Effector CD4-positive, alpha-beta T cell (primary cell): ENCODE data around the gene MLLT3.

Experiments used
- DNase-seq: peaks from one replicate; pipeline ENCODE4 v3.0.0-alpha.2; 2020

The MLLT3 gene

DNA sequence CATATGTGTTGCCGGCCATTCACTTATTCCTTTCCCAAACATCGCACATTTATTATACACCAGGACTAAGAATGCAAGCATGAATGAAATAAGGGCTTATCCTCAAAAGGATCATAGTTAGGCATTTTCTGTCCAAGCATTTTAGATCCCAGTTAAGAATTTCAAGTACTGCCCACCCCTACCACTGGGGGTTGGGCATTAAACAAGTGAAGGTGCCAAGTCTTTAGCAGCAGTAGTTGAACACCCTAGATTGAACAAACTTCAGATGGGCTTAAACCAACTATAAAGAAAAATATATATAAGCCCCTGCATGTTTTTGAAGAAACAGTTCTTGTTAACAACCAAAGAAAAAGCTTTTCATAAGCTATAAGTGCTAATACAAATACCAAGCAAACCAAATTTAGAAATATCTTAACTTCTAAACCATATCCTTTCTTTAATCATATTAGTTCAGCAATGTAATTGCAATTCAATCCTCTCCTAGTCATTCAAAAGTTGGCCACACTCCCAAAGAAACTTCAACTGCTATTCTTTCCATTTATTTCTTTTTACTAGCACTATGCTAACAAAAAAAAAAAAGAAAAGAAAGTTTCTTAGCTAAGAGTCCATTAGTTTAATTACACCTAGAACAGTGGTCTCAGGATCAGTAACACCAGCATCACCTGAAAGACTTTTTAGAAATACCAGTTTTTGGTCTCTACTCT is 149.8 kb downstream of the MLLT3 start:
- DNase-seq, result no peak

GRCh38 chr9:20466328-20467008 is 155.8 kb downstream of the MLLT3 start:
- no peak for DNase-seq

DNA sequence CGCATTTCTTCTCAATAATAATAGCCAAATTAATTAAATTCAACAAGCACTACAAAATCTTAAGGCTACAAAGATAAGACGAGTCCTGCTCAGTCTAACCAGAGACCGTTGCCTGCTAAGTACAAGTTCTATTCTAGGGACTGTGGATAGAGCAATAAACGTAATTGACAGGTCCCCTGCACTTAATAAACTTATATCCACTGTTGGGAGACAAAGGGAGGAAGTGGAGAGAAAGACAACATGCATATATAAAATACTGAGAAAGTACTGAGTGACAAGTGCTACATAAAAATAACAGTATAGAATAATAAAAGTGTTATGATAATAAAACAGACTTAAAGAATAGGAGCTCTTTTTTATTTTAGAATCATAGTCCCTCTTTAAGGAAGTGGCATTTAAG is 158.1 kb downstream of the MLLT3 start:
- no peak for DNase-seq

GRCh38 chr9:20463823-20464222 is 158.5 kb downstream of the MLLT3 start:
- no peak for DNase-seq

DNA sequence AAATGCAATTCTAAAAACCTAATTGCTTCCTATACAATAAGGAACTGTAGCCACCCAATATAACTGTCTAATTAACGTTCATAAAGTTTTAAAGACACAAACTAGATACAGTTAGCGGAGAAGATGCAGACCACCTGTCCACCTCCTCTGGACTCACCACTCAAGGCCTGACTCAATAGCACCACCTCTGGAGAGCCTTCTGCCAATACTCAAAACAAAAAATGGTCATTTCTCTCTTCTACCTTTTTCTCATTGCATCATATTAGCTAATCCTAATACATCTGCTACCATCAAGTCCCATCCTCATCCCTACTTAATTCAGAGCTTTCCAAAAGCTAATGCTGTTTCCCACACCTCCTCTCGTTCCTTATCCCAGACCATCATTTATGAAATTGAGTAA is 159.9 kb downstream of the MLLT3 start:
- DNase-seq, result no peak

DNA sequence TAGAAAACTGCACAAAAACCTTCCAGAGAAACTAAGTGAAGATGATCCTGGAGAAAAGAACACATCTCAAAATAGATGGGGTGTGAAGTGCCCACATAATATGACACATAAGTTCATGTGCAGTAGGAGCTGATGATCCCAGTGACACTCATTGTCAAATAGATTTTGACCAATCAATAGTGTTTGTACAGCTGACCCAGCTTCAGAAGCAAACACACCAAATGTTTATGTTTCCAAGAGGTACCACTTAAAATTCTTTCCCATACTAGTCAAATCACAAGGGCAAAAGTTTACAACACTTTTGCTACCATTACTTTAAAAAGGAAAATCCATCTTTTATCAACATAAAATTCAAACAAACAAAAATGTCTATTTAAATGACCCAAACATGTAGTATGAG is 175.0 kb downstream of the MLLT3 start:
- DNase-seq, result no peak

DNA sequence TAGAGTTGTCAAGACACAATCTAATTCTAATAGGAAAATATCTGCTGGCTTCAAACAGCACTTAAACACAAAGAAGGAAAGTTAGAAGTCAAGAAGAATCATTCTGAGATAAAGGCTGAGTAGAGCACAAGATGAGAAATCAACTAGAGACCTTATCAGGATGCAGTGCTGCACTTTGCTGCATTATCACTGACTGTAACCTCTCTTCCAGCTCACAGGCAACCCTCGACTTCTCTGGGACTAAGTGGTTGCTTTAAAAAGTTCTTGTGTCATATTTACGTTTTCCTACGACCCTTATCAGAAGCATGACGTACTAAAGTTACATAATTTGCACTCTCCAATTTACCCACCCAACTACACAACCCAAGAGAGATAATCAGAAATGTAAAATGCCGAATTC is 176.1 kb downstream of the MLLT3 start:
- DNase-seq, result no peak

DNA sequence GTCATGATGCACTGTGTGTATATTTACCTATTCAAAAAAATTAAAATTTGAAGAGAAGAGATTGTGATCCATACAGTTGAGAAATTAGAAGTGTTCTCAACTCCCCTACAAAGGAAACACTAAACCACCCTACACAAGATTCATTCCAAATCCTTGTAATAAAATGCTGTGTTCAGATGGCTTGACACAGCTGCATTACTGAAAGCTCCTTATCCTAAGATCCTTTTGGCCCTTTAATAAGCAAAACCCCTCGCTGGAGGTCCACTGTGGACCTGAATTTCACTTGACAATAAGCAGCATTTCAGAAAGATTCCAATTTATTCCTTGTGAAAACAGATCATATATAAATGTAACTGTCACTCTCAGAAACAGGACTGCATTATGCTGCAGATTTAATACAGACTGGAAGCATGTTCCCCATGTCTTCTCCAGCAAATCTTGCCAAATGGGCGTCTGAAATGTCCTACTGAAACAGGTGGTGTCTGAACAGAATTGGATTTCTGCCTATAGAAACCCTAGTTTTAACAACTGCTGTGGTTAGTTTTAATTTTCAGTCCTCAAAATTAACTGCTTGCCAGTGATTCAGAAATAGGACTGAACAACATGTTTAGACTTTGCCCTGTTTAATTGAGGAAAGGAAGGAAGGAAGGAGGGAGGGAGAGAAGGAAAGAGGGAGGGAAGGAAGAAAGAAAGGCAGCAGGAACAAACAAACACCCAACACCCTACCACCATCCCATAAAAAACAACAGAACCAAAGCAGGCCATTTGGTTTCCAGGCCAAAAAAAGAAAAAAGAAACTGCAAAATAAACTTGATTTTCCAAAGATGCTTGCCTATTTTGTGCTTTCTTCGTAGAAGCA is 179.6 kb downstream of the MLLT3 start:
- DNase-seq, result no peak

DNA sequence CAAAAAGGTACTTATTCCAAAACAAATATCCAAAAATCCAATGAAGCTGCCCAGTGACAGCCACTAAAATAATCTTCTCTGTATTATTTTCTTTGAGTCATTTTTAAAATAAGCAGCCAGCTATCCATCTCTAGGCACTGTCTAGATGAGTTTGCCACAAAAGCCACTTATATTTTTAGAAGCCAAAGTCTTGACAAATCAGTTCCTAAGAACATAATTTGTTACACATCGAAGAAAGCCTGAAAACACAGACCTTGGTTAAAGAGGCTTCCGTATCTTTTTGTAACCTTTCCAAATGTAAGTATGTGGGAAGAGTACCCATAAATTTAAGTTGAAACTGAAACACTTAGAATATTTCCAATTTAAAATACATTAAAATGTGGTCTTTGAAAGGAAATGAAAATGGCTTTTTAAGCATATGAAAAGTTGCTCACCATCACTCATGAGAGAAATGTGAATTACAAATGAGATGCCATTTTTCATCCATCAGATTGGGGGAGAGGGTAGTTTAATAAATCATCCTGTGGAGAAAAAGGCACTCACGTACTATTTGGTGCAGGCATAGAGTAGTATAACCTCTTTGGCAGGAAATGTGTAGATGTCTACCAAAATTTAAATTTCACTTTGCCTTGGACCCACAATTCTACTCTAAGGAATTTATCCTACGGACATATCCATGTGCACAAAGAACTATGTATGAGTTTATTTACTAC is 180.4 kb downstream of the MLLT3 start:
- no peak for DNase-seq

GRCh38 chr9:20441166-20441565 is 181.1 kb downstream of the MLLT3 start:
- DNase-seq, result no peak

- no peak for DNase-seq
These were observed 184.8 kb downstream of the MLLT3 start for GRCh38 chr9:20437476-20437875.

DNA sequence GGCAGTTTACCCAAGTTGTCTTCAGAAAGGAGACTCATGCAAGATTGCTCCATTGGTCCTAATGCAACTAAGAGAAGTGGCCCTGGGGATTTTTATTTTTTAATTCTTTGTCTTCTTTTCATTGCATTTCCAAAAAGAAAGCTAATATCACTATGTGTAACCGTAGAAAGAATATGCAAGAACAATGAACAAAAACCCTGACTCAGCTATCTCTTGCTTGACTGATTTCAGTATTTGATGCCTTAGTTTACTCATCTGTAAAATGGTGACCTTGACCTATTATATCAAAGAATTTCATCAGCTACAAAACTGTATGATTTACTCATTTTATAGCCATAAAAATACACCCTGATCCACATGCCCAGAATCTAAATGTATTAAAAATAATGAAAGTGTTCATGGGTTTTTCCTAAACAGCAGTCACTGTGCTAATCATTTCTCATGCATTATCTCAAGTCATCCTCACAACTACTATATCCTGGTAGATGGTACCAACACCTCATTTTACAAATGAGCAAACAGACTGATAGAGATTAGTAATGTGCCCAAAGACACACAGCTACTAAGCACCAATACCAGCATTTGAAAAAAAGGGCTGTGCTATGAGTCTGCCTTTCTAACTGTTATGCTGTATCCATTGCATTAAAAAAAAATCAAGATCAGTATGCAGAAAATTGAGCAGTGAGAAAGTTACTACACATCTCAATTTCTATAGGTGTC is 185.7 kb downstream of the MLLT3 start:
- DNase-seq, result no peak

DNA sequence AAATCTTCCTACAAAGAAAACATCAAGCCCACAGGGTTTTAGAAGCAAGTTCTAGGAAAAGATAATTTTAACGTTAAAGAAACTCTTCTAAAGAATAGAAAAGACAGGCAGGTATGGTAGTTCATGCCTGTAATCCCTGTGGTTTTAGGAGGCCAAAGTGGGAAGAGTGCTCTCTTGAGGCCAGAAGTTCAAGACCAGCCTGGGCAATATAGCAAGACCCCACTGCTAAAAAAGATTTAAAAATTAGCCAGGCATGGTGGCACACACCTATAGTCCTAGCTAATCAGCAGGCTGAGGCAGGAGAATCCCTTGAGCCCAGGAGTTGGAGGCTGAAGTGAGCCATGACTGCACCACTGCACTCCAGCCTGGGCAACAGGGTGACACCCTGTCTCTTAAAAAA is 193.3 kb downstream of the MLLT3 start:
- DNase-seq, result no peak

DNA sequence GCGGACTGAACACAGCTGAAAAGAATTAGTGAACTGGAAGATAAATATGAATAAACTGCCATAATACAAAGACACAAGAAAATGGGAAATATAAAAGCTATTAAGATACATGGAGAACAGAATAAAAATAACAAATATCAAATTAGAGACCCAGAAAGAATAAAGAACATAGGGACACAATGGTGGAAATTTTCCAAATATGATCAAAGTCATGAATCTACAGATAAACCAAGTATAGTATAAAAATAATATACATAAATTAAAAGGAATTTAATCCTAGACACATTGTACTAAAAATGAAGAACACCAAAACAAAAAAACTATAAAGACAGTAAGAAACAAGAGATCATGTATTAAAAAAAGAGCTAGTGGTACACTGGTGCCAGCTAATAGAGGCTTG is 194.9 kb downstream of the MLLT3 start:
- DNase-seq, result no peak

DNA sequence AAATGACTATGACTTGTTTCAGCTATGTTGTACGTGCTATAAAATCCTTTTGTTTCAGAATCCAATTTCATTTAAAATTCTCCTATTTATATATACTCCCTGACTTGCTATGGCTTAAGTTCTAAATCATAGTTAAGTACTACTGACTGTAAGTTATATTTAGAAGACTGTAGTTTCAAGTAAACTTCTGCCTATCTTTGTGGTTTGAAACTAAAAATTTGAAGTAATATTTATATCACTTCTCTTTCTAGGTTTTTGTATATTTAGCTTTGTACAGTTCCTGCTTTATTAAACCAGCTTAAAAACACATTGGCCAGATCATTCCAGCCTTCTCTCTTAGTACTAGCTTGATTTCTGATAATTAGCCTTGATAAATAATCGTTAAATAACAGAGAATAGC is 196.3 kb downstream of the MLLT3 start:
- no peak for DNase-seq

DNA sequence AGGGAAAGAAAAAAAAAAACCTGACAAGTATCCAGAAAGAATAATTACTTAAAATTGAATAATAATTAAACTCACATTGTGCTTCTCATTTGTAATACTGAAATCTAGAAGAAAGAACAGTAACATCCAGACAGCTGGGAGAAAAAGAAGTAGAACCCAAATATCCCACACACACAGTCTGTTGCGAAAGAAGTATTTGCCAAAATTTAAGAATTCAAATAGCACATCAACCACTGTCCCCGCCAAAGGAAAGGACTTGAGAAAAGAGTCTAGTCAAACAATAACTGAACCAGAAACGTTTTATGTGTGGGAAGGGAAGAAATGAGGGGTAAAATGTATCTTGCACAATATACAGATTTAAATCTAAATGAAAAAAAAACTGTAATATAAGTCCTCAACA is 202.8 kb downstream of the MLLT3 start:
- no peak for DNase-seq

- no peak for DNase-seq
These were observed 203.8 kb downstream of the MLLT3 start for GRCh38 chr9:20418485-20418884.

DNA sequence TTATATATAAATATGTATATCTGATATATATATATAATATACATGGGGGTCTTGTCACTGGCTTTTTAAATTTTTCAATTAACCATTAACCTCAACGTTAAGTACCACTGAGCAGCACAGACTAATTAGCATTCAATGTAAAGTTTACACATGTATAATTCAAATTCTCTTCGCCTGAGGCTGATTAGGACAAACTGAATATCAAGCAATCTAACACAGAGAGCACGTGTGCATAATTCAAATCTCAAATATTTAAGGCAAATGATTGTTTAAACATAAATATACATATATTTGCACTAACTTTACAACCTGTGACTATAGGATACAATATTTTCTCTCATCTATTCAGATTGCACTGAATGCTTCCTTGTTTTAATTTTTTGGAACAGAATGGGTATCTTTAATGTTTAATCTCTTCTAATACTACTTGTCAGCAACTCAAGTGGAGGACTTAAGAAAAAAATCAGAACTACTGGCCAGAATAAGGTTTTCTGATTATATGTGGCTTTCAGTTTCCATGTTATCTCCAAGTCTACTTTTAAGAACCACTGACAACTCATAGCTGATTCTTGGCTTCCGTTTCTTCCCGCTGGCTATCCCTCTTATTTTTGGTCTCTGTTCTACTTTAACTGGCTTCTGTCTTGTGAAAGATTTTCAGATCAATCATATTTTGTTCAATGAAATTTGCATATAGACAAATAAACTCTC is 204.8 kb downstream of the MLLT3 start:
- no peak for DNase-seq

DNA sequence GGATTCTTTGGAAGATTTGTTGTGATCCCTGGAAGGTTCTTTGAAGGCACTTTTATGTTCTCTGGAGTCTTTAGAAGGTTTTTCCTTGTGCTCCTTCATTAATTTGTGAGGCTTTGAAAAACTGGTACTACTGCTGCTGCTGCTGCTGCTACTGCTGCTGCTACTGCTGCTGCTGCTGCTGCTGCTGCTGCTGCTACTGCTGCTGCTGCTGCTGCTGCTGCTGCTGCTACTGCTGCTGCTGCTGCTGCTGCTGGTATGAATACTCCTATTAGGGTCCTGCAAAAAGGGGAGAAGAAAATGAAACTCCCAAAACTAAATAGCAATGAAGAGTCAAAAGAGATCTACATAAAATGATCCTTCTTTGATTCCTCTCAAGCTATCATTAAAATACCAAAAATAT is 208.1 kb downstream of the MLLT3 start:
- DNase-seq, result no peak

DNA sequence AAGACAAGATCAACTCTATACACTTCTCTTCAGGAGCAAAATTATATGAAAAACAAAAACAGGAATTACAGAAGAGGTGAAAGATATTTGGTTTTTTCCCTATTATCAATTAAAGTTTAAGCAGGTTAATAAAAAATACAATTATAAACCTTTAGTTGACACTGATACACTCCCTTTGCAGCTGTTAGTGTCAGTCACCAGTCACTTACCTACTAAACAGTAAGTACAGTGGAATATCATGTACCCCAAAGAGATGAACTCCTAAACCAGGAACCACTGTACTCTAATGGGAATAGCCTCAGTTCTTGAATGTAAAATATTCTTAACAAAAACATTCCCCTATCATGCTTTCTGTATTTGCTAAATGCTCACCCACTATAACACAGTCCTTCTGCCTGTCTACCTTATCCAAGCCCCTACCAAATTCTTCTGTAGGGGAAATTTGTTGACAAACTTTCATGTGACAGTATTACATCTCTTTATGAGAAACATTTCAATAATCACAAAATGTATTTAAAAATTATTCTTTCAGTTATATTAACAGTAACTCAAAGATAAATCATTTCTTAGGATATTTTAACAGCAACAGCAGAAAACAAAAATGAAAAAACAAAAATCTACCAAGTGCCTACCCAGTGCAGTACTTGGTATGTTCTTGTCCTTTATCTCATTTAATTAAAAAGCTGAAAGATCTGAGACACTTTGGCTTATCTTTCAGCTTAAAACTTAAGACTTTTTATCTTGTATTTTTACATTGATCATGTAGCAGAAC is 212.8 kb downstream of the MLLT3 start:
- DNase-seq, result no peak

- DNase-seq, result no peak
These were observed 213.8 kb downstream of the MLLT3 start for GRCh38 chr9:20408513-20408912.
